KMS-11 (cell line): ENCODE results near the gene PHOSPHO1.

Experiments
- H2AFZ ChIP-seq: fragments of 200-600 bp; sonication (generic); 2 replicates; pipeline ENCODE4 v1.6.1; 2016; ENCODE audit warnings: antibody characterized with exemption, mixed run types, low read depth
- H3K27ac ChIP-seq: fragments of 200-600 bp; sonication (generic); 2 replicates; pipeline ENCODE4 v1.6.1; 2016; ENCODE audit warnings: mild to moderate bottlenecking, mixed run types
- H3K27me3 ChIP-seq: fragments of 200-600 bp; sonication (generic); 2 replicates; pipeline ENCODE4 v1.6.1; 2017; ENCODE audit warnings: mild to moderate bottlenecking, low read depth, mixed run types, moderate library complexity; ENCODE audit not compliant: insufficient read depth
- H3K36me3 ChIP-seq: fragments of 200-600 bp; sonication (generic); 2 replicates; pipeline ENCODE4 v1.6.1; 2017; ENCODE audit warnings: mild to moderate bottlenecking, mixed run types; ENCODE audit not compliant: insufficient read depth
- H3K4me1 ChIP-seq: fragments of 200-600 bp; sonication (generic); 2 replicates; pipeline ENCODE4 v1.6.1; 2016; ENCODE audit warnings: mild to moderate bottlenecking, low read depth, mixed run types; ENCODE audit not compliant: poor library complexity, severe bottlenecking
- H3K4me2 ChIP-seq: fragments of 200-600 bp; sonication (generic); 2 replicates; pipeline ENCODE4 v1.7.0; 2016; ENCODE audit warnings: mild to moderate bottlenecking, mixed run types
- H3K4me3 ChIP-seq: fragments of 200-600 bp; sonication (generic); IDR thresholded peaks from 2 replicates; pipeline ENCODE4 v1.6.1; 2017; ENCODE audit warnings: low read depth, low read length, mixed read lengths; ENCODE audit not compliant: insufficient read depth
- H3K79me2 ChIP-seq: fragments of 200-600 bp; sonication (generic); 2 replicates; pipeline ENCODE4 v1.6.1; 2016; ENCODE audit warnings: low read depth, mixed run types; ENCODE audit not compliant: insufficient read depth
- H3K9ac ChIP-seq: fragments of 200-600 bp; sonication (generic); 2 replicates; pipeline ENCODE4 v1.6.1; 2016; ENCODE audit warnings: mild to moderate bottlenecking, mixed run types
- H4K20me1 ChIP-seq: fragments of 200-600 bp; sonication (generic); 2 replicates; pipeline ENCODE4 v1.6.1; 2016; ENCODE audit warnings: mild to moderate bottlenecking, mixed run types; ENCODE audit not compliant: insufficient read depth
- TF ChIP-seq, protein P1 (sequence below): fragments of 200-600 bp; sonication (generic); conservative IDR thresholded peaks from 2 replicates; pipeline ENCODE4 v1.6.1; 2017; ENCODE audit warnings: low read depth, mild to moderate bottlenecking, antibody characterized with exemption, low read length, moderate library complexity, mixed read lengths

The PHOSPHO1 gene

GRCh38 chr17:49260817-49261291, 30.3 kb upstream of the PHOSPHO1 start:
- Histone ChIP-seq H3K27me3 (peaks cover 6% of the 10 kb centered on the region; the same call in 1 of the 2 replicates), H3K4me1 (no peaks in the 10 kb centered on the region), H2AFZ (peak overlapping the region; percentile 50), H3K4me2 (peak overlapping the region; percentile 56; the same call in 1 of the 2 replicates), H3K4me3 (no peak overlapping the region), H3K79me2 (no peaks in the 10 kb centered on the region), H3K36me3 (no peaks in the 10 kb centered on the region), H4K20me1 (no peaks in the 10 kb centered on the region), H3K27ac (no peak overlapping the region), H3K9ac (no peak overlapping the region)
- TF ChIP-seq, protein P1, sequence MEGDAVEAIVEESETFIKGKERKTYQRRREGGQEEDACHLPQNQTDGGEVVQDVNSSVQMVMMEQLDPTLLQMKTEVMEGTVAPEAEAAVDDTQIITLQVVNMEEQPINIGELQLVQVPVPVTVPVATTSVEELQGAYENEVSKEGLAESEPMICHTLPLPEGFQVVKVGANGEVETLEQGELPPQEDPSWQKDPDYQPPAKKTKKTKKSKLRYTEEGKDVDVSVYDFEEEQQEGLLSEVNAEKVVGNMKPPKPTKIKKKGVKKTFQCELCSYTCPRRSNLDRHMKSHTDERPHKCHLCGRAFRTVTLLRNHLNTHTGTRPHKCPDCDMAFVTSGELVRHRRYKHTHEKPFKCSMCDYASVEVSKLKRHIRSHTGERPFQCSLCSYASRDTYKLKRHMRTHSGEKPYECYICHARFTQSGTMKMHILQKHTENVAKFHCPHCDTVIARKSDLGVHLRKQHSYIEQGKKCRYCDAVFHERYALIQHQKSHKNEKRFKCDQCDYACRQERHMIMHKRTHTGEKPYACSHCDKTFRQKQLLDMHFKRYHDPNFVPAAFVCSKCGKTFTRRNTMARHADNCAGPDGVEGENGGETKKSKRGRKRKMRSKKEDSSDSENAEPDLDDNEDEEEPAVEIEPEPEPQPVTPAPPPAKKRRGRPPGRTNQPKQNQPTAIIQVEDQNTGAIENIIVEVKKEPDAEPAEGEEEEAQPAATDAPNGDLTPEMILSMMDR: no peak

DNA sequence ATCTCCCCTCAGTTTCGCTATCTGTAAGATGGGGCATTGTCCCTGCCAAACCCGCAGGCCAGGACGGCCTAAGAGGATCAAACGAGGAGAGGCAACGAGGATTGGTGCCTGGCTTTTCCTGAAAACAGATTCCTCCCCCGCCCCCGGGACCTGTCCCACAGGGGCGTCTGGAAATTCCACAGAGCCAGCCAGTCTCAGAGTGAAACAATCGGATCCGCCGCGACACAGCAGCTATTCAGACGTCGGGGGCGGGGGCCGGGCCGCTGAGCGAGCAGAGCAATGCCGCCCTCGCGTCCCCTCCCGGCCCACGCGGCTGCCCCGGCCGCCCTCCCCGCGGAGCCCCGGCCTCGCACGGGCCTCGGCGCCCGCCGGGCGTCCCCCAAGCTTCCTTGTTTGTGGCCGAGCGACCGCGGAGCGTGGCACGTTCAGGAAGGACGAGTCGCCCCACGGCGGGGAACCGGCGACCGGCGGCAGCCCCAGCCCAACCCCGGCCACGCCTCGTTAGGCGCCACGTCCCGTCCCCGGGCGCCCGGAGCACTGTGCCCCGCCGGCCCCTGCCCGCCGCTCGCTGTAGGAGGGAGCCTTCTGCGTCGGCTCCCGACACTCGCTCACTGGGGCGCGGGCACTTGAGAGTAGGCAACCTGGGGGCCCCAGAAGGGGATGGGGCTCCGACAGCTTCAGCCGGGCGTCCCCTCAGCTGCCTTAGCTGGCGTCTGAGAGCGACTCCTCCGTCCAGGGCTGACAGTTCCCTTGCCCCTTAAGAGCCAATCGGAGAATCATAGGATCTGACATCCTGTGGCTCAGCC, 29.6 kb upstream of the PHOSPHO1 start:
- H3K27me3 ChIP-seq: peaks cover 6% of the 10 kb centered on the region; the same call in 1 of the 2 replicates
- no peaks in the 10 kb centered on the region for H3K79me2 ChIP-seq
- peak overlapping the region; percentile 50 for H2AFZ ChIP-seq
- no peaks in the 10 kb centered on the region for H4K20me1 ChIP-seq
- TF ChIP-seq, protein P1: no peak
- no peaks in the 10 kb centered on the region for H3K4me1 ChIP-seq
- H3K27ac ChIP-seq: no peak overlapping the region
- peak overlapping the region; percentile 56 for H3K4me2 ChIP-seq
- H3K9ac ChIP-seq: peak overlapping the region; percentile 35; the same call in 1 of the 2 replicates
- H3K36me3 ChIP-seq: no peaks in the 10 kb centered on the region
- H3K4me3 ChIP-seq: no peak overlapping the region

GRCh38 chr17:49259663-49260010, 29.1 kb upstream of the PHOSPHO1 start:
- Histone ChIP-seq H3K27me3 (peaks cover 6% of the 10 kb centered on the region; the same call in 1 of the 2 replicates), H3K79me2 (no peaks in the 10 kb centered on the region), H3K4me3 (no peak overlapping the region), H3K36me3 (no peaks in the 10 kb centered on the region), H4K20me1 (no peaks in the 10 kb centered on the region), H3K9ac (no peak overlapping the region; the same call in 1 of the 2 replicates), H3K4me1 (no peaks in the 10 kb centered on the region), H3K4me2 (peak overlapping the region; percentile 56), H2AFZ (peak overlapping the region; percentile 50; the same call in 1 of the 2 replicates), H3K27ac (no peak overlapping the region)
- TF ChIP-seq, protein P1: no peak

DNA sequence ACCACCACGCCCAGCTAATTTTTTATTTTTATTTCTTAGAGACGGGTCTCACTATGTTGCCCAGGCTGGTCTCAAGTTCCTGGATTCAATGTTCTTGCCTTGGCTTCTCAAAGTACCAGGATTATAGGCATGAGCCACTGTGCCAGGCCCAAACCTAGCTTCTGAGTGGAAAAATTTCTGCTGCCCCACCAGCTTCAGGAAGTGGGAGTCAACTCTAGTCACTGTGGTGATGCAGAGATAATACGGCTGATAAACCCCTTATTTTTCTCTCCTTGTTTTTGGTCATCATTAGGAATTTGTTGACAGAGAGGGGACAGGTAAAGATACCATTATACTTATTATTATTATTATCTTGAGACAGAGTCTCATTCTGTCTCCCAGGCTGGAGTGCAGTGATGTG, 27.8 kb upstream of the PHOSPHO1 start:
- Histone ChIP-seq H3K79me2 (no peaks in the 10 kb centered on the region), H3K4me1 (no peaks in the 10 kb centered on the region), H3K4me3 (no peak overlapping the region), H2AFZ (no peak overlapping the region), H3K4me2 (no peak overlapping the region), H3K27me3 (peaks cover 6% of the 10 kb centered on the region; the same call in 1 of the 2 replicates), H4K20me1 (no peaks in the 10 kb centered on the region), H3K27ac (no peak overlapping the region), H3K9ac (no peak overlapping the region), H3K36me3 (no peaks in the 10 kb centered on the region)
- TF ChIP-seq, protein P1: no peak
